GM18907 (cell line): ENCODE data around the gene TRIM50.
"Not testable (repeated sequence)": the region's sequence is repeated elsewhere in the genome, so short reads cannot be mapped to it uniquely, and the experiment has no call there.

ENCODE experiments used
- ATAC-seq: cut with Tn5 transposase; IDR thresholded peaks from one replicate; pipeline ENCODE4 v1.9.1; 2021; ENCODE audit warnings: mild to moderate bottlenecking, moderate library complexity; ENCODE audit not compliant: unreplicated experiment

The TRIM50 gene

DNA sequence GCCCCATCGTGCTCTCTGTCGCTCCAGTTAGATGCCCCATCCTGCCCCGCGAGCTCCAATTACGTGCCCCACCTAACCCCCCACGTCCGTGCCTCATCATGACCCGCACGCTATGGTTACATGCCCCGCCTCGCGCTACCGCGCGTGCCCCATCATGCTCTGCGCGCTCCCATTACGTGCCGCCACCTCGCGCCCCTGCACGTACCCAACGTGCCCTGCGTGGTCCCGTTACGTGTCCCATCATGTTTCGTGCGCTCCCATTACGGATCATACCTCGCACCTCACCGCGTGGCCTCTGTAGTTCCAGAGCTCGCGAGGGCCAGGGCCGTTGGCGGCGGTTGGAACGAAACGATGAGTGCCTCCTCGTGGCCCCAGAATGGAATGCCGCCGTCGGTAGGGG, at the start of gene TRIM50, which contains the start of gene FKBP6:
TRIM50 (minus strand) TSS at position 161 of the 400 bp plus-strand sequence. CDS start 3,295 bp downstream, outside the sequence.
FKBP6 (plus strand) TSS at position 240 of the 400 bp plus-strand sequence. CDS start 268 bp downstream, outside the sequence.
- not testable (repeated sequence) for ATAC-seq

DNA sequence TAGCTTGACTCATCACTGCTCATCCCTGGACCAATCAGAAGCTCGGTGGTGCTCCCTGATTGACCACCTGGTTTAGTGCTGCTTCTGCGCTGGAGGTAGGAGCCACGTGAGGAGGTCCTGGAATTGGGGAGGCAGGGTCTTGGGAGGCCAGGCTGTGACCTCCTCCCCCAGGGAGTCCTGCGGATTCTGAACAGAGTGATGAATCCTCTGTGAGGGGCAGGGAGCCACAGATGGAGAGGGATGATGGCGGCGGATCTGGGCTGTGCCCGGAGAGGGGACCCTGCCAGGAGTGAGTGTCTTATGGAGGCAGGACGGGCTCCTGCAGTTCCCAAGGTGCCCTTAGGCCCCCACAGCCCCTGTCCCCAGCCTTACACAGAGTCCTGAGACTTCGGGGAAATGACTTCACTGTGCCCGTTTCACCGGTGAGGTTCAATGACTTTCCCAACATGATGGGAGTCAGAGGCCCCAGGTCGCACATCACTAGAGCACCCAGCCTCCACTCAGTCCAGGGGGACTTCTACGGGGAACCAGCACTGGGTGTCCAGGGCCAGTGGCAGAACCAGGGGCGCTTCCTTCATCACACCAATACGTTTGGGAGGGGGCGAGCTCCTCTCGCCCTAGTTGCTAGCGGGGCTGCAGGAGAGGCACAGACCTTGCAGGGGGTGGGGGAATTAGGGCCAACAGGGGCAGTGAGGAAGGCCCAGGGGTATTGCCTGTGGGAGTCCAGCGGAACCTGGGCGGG, 49.0 kb upstream of the TRIM50 start:
- ATAC-seq = no peak

DNA sequence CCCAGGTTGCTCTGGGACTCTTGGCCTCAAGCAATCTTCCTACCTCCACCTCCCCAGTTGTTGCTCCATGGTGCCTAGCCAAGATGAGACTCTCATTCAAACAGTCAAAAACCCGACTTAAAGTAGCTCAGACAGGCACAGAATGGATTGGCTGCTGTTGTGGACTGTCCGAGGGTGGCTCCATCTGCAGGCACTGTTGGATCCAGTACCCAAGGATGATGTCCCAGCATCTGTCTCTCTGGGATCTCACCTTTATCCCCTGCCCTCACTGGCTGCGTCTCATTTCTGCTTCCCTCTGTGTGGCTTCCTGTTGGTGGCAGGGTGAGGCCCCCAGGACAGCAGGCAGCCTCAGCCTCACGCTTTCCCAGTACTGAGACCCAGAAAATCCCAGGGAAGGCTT, 48.4 kb upstream of the TRIM50 start:
- not testable (repeated sequence) for ATAC-seq

DNA sequence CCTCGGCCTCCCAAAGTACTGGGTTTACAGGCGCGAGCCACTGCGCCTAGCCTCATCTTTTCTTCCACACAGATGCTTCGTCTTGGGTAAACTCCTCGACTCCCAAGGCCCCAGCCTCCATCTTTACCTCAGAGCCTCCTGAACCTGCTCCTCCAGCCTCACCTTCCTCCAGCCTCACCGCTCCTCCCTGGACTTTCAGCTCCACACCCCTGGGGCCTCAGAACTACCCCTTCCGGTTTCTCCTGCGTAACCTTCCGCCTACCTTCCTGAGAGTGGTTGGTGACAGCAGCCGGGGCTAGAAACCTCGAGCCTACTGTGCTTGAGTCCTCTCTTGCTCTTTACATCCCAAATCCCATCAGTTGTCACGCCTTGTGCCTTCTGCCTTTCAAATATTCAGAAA, 45.9 kb upstream of the TRIM50 start:
- ATAC-seq = no peak

DNA sequence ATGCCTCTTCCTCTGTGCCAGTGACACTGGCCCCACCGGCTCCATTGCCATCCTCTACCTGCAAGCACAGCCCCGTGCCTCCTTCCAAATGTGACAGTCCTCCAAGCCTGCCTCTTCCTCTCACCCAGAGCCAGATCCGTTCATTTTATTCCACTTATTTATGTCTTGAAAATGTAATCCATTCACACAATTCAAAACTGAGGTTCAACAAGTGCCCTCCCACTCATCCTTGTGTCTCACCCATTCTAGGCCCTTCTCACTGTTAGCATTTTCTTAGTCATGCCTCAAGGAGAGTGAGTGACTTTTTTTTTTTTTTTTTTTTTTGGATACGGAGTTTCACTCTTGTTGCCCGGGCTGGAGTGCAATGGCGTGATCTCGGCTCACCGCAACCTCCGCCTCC, 41.7 kb upstream of the TRIM50 start:
- ATAC-seq = no peak

DNA sequence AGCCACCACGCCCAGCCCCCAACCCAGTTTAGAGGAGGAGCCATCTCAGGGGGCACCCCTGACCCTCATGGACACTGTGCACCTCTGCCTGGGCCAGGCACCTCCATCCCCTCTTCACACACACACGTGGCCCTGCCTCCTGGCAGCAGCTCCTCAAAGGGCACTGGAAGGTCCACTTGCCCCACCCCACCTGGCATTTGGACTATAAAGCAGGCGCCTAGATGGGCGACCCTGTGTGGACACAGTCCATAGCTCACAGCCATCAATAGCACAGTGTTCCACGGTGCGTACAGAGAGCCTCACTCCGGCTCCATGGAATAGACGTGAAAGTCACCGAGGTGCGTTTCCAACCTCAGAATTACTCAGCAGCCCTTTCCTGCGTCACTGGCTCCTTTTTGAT, 41.1 kb upstream of the TRIM50 start:
- ATAC-seq = no peak

DNA sequence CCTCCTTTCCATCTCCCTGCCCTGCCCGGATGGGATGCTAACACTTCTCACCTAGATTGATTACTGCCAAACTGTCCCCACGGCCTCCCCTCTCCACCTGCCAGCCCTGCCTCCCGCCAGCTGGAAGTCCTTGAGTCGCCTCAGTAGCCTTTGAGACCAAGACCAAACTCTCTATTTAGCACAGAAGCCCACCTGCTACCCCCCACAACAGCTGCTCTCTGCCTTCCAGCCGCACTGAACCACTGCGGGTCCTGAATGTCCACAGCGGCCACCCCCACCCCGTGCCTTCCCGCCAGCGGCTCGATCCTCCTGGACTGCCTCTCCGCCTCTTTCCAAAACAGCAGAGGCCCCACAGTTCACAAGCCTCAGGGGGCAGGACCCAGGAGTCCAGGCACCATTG, 39.1 kb upstream of the TRIM50 start:
- no peak for ATAC-seq

DNA sequence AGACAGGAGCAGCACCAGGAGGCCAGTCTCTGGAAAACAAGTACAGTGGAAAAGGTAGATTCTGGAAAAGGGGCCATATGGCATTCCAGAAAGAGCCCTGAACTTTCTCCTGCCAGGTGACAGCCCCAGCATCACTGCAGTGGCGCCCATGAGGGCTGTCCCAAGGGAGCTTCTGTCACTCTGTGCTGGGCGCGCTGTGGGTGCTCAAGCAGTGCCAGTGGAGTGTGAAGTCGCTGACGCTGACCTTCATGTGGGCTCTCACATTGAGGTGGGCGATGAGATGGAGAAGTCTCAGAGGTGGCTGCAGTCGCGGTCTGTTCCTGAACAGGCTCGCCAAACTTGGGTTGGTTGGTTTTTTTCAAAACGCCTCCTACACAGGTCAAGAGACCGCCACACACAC, 38.2 kb upstream of the TRIM50 start:
- ATAC-seq = no peak

DNA sequence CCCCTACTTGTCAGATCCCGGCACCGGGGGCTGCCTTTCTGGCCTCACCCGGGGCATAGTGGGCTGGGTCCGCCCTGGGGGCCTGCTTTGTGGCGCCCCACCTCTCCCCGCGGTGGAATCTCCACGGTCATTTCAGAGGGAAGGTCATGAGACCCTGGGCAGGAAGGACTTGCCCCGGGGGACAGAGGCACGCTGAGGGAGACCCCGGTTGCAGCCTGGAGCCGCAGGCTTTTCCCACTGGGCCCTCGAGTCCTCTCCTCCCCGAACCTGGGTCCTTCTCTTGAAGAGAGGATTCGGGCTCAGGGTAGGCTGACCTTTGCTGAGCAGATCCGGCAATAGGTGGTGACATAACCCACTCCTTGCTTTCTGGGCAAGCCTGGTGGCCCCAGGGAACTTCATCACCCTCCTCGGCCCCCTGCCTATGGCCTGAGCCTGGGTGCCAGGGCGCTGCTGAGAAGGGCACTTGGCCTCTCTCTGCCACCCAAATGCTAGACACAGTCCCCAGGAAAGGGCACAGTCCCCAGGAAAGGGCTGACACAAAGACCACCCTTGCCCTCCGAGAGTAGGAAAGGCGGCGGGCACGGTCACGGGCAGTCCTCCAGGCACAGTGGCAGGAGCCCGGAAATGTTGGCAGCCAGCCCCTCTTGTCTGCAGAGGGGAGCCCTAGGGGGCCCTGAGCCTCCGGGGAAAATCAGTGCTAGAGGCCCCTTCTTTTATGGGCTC, 36.3 kb upstream of the TRIM50 start:
- ATAC-seq = no peak

DNA sequence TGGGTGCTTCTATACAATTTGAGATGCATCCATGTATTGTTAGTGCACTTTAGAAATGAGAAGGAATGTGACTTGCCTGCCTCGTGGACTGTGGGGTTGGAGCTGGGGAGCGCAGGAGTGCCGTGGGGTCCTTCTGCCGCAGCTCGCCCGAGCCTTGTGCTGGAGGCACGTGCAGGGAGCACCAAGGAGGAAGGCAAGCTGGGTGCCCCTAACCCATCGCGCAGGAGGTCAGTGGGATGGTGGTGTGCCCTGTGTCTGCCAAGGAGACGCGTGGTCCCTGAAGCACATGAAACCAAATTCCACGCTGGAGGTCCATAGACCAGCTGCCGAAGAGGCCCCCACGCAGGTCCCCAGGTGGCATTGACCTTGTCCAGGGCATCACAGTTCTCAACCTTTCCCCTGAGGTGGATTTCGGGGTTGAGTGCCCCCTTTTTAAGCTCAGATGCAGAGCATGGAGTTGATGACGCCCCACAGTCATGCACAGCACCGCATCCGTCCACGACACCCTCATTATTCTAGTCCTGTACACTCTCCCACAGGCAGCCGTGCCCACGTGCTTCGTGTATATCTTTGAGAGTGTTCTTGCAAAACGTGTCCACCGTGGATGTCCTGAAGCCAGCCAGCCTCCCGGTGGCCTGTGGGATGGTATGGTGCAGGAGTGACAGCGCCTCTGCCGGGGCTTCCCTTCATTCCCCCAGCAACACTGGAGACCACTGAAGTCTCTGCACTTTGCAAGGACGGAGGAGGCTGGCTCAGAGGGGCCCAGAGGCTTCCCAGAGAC, 35.5 kb upstream of the TRIM50 start:
- no peak for ATAC-seq

DNA sequence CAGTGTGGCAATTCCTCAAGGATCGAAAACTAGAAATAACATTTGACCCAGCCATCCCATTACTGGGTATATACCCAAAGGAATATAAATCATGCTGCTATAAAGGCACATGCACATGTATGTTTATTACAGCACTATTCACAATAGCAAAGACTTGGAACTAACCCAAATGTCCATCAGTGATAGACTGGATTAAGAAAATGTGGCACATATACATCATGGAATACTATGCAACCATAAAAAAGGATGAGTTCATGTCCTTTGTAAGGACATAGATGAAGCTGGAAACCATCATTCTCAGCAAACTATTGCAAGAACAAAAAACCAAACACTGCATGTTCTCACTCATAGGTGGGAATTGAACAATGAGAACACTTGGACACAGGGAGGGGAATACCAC, 32.7 kb upstream of the TRIM50 start:
- ATAC-seq = not testable (repeated sequence)

DNA sequence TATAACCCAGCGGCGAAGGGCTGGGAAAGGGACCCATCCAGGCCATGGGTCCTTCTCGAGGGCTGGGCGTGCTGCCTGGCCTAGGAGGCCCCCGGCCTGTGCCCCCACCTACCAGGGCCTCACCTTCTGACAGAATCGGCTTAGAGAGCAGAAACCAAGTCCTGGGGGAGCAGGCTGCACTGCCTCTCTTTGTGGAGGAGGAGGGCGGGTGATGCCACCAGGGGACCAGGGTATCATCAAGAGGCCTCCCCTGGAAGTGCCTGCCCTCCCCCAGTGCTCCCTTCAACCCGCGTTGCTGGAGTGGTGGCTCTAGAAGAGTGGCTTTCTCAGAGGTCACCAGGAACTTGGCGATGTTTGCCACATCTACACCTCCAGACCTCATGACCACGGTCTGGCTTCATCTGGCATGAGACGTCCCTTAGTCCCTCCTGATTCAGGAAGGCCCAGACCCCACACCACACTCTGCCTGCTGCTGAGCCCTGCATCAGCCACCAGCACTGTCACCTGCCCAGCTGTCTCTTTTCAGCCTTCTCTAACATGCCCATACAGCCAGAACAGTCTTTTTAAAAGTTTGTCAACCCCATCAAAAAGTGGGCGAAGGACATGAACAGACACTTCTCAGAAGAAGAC, 32.0 kb upstream of the TRIM50 start:
- no peak for ATAC-seq

DNA sequence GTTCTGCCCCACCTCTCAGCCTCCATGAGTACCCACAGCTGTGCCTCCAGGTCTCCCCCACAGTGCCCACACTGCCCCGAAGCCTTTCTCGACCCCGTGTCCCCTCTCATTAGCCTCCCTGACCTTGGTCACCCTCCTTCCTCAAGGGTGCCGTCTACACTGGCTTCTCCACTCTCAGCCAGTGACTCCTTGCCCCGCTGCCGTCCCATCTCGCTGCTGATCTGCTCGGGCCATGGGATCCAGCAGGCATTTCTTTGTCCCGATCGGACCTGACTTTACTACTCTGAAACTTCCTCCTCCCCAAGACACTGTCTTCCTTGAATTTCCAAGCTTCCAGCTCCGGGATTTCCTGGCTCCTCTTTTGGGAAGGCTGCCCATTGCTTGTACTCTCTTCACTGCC, 31.4 kb upstream of the TRIM50 start:
- no peak for ATAC-seq

DNA sequence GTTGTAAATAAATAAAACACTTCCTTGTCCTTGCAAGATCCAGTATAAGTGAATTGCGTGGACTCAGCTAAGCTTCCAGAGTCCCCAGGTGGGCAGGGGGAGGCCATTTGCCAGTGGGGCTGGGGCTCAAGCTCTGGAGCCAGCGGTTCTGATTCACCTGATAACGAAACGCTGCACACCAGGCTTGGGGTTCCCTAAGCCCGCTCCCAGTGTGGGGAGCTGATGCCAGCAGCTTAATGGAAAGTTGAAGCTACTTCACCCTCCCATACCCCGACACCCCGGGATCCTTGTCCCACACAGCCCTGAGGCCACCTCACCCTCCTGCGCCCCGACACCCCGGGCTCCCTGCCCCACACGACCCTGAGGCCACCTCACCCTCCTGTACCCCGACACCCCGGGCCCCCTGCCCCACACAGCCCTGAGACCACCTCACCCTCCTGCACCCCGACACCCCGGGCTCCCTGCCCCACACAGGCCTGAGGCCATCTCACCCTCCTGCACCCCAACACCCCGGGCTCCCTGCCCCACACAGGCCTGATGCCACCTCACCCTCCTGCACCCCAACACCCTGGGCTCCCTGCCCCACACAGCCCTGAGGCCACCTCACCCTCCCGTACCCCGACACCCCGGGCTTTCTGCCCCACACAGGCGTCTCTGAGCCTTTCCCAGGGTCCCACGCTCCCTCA, 30.9 kb upstream of the TRIM50 start:
- ATAC-seq = no peak

DNA sequence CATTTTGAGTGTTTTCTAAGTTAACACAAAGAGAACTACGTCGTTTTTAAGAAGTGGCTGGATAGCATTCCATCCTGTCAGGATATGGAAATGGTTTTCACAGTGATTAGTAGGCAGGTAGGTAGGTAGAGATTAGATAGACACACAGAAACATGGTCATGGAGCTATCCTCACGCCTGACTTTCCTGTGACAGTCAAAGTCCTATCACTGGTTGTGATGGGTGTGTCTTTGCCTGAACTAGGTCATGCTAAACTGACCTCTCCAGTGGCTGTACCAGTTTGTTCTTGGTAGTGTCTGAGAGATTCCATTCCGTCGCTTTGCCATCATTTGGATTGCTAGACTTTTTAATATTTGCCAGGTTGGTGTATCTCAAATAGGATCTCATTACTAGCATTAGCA, 28.3 kb upstream of the TRIM50 start:
- no peak for ATAC-seq

DNA sequence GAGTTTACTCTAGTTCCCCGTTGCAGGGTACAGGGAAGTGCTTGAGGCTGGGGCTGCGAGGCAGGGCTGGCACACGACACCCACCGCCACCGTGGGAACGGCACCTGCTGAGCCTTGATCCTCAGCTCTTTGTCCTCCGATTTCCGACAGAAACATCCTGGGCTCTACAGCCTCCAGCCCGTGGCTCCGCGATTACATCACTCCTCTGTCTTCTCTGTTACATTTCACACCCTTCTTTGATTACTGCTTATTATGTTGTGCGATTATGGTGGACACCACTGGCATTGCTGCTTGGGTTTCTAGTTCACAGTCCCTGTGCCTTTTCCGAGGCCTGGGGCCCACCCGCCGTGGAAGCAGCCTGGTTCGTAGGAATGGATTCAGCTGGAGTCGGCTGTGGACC, 26.9 kb upstream of the TRIM50 start:
- ATAC-seq = no peak

DNA sequence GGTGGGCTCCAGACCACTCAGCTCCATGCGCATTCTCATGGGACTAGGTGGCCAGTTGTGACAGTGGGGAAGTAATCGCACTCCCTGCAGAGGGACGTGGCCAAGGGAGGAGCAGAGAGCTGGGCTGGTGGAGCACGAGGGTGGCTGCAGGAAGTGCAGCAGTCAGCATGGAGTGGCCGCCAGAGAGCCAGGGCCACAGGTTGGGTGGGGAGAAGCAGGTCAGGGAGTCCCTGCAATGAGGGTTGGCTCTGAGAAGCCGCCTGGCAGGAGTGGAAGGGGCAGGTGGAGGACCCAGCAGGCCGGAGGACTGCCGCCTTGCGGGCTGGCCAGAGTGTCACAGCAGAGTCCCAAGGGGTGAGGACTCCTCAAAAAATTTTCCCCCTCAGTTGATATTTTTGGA, 26.3 kb upstream of the TRIM50 start:
- ATAC-seq = no peak

DNA sequence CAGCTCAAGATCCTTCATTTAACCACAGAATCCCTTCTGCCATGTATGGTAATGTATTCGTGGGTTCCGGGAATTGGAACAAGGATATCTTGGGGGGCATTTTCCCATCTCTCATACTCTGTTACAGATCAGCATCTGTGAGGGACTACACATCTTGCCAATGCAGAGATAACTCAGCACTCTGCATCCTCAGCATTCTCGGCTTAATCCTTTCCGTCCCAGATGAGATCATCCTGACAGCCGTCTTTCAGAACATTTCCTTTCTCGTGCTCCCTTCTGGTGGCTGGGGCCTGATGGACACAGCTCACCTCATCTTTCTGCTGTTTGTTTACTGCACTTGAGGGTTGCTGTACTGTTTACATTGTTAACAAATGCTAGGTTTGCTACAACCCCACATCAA, 25.4 kb upstream of the TRIM50 start:
- ATAC-seq = no peak

DNA sequence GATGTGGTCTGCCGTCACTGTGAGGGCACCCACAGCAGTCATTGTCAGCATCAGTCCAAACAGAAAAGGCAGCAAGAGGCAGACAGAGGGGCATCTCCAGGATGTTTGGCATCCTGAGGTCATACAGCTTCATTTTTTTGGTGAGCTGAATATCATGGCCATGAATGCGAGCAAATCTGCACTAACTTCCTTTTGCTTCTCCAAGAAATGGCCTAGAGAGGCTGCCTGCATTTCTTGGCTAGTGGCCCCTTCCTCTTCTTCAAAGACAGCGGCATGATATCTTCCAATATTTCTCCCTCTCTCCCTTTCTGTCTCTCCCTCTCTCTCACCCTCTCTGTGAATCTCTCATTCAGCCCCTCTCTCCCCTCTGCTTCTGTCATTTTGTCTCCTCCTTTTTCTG, 24.9 kb upstream of the TRIM50 start:
- no peak for ATAC-seq

DNA sequence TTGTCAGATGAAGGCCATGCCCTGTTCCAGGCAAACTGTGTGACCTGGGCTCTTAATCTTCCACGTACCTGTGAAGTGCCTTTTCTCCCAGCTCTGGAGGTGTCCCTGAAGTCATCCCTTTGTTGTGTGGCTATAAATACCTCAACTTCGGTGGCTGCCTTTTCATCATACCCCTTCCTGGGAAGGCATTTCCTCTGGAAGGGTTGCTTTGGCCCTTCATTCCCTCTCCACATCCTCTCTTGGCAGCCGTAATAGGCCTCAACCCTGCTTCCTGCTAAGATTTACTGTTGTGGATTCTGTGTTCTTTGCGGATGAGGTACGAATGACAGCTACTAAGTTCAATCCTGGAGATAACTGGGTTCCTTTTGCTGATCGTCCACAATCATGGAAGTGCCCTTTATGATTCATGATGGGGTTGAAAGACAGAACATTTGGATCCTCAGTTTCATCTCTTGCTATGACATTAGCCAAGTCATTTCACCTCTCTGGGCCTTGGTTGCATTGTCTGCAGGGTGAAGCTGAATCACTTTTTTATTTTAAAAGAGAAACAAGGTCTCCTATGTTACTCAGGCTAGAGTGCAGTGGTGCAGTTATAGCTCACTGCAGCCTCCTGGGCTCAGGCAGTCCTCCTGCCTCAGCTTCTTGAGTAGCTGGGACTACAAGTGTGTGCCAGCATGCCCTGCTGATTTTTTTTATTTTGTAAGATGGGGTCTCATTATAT, 23.7 kb upstream of the TRIM50 start:
- ATAC-seq = no peak
